HepG2 (cell line): ENCODE data around the gene GALNT18. TPM values are rescaled to one million over a fixed set of nuclear protein-coding genes. Genes with fewer than 3 reads are reported as not detected.

Experiments
- CCAR2 ChIP-seq: fragments of 200-400 bp; formaldehyde crosslinking; optimal IDR thresholded peaks from 2 replicates; pipeline ENCODE3; 2018; ENCODE audit warnings: low read depth, mild to moderate bottlenecking, low read length, moderate library complexity
- MYC ChIP-seq: sonication (generic); formaldehyde crosslinking; IDR thresholded peaks from 2 replicates; pipeline ENCODE4 v1.9.0; 2021; ENCODE audit warnings: missing genetic modification reagents, borderline replicate concordance
- SNAPC5 ChIP-seq: sonication (generic); formaldehyde crosslinking; IDR thresholded peaks from 2 replicates; pipeline ENCODE4 v1.8.1; 2023; ENCODE audit warnings: mild to moderate bottlenecking, missing genetic modification reagents, borderline replicate concordance
- SUZ12 ChIP-seq: fragments of 150-350 bp; IDR thresholded peaks from 2 replicates; pipeline ENCODE4 v1.6.1; 2014; ENCODE audit warnings: low read depth, low read length
- USF2 ChIP-seq, 2 experiments: sonication (generic) in 1 of 2; formaldehyde crosslinking in 1 of 2; IDR thresholded peaks; 2 replicates each; pipeline versions ENCODE4 v1.5.1 to v1.6.1; 2011 to 2020; ENCODE audit warnings: borderline replicate concordance in 1 of 2, low read depth in 1 of 2, low read length in 1 of 2, mild to moderate bottlenecking in 1 of 2, missing genetic modification reagents in 1 of 2, moderate library complexity in 1 of 2
- ZFP90 ChIP-seq: sonication (generic); formaldehyde crosslinking; IDR thresholded peaks from 2 replicates; pipeline ENCODE4 v1.8.0; 2022; ENCODE audit warnings: missing genetic modification reagents, mild to moderate bottlenecking, inconsistent platforms, borderline replicate concordance
- ZNF142 ChIP-seq: sonication (generic); formaldehyde crosslinking; IDR thresholded peaks from 2 replicates; pipeline ENCODE4 v1.4.0; 2020; ENCODE audit warnings: missing genetic modification reagents
- ZNF382 ChIP-seq: sonication (generic); formaldehyde crosslinking; IDR thresholded peaks from 2 replicates; pipeline ENCODE4 v1.5.0; 2020; ENCODE audit warnings: missing genetic modification reagents, mild to moderate bottlenecking, borderline replicate concordance
- ZNF773 ChIP-seq: sonication (generic); formaldehyde crosslinking; IDR thresholded peaks from 2 replicates; pipeline ENCODE4 v1.4.0; 2020; ENCODE audit warnings: missing genetic modification reagents, borderline replicate concordance
- polyA plus RNA-seq, 8 experiments: library from polyadenylated mRNA; depleted of rRNA in 3 of 8; stranded (reverse) in 7 of 8; unstranded in 1 of 8; fragments of >200 nt; fragmentation: Illumina TruSeq in 4 of 8; extraction: Trizol in 4 of 8; gene quantifications; 2 replicates each; pipeline versions ENCODE4 v1.2.1 to v1.2.3, GENCODE V29; 2011 to 2016; ENCODE audit warnings: low read depth in 4 of 8, missing spikeins in 1 of 8, mixed read lengths in 1 of 8; ENCODE audit not compliant: insufficient read depth in 1 of 8
- total RNA-seq, 5 experiments: library from RNA; depleted of rRNA; stranded (reverse); fragments of >200 nt; fragmentation: Illumina TruSeq; extraction: Trizol; gene quantifications; 2 replicates each; pipeline ENCODE4 v1.2.3, GENCODE V29; 2016; ENCODE audit warnings: low read depth in 1 of 5

GALNT18 gene
- total and polyA plus RNA-seq, 2 of the 13 experiments (the other 11 are each of a cell fraction or from before 2014, with no cell fraction given): 0.11 TPM; not detected in 1

- no peak for TF ChIP-seq SNAPC5 (CRISPR knock-in tag)
- TF ChIP-seq ZNF142 (CRISPR knock-in tag): no peak
- no peak for TF ChIP-seq USF2 (IDR thresholded peaks at IDR 0.05; ENCODE audit: low read depth, low read length)
- TF ChIP-seq USF2 (CRISPR knock-in tag; IDR thresholded peaks at IDR 0.05; ENCODE audit: borderline replicate concordance): no peak
- no peak for TF ChIP-seq MYC (CRISPR knock-in tag)
- TF ChIP-seq ZNF773 (CRISPR knock-in tag): no peak
- TF ChIP-seq CCAR2: no peak
- TF ChIP-seq SUZ12: no peak
- no peak for TF ChIP-seq ZFP90 (CRISPR knock-in tag)
- TF ChIP-seq ZNF382 (CRISPR knock-in tag): no peak
Measured at GRCh38 chr11:11389238-11389637, 232.6 kb downstream of the GALNT18 start (continued).
